Measurements from ENCODE around the gene ALCAM.

The ALCAM gene

GRCh38 chr3:105493305-105493892, 126.7 kb downstream of the ALCAM start:
- Histone ChIP-seq H3K4me1 (ENCODE audit: control insufficient read depth, insufficient read depth, low read length) (no peaks in the 10 kb centered on the region), H3K27ac (ENCODE audit: low read length) (no peak overlapping the region), H3K4me3 (ENCODE audit: low read length in 2 of 2) (no peak overlapping the region), H3K9me3 (ENCODE audit: control insufficient read depth in 2 of 2, low read length in 2 of 2) (no peaks in the 10 kb centered on the region), H3K9ac (ENCODE audit: low read length in 2 of 2) (no peak overlapping the region), H3K36me3 (ENCODE audit: control insufficient read depth in 2 of 2, insufficient read depth in 2 of 2, low read length in 2 of 2) (no peaks in the 10 kb centered on the region), H3K27me3 (ENCODE audit: control insufficient read depth in 1 of 2, insufficient read depth in 2 of 2, low read length in 2 of 2) (no peaks in the 10 kb centered on the region)

GRCh38 chr3:105495021-105495420, 128.3 kb downstream of the ALCAM start:
- H3K27ac ChIP-seq (ENCODE audit: low read length), result no peak overlapping the region
- no peaks in the 10 kb centered on the region for H3K27me3 ChIP-seq (ENCODE audit: control insufficient read depth in 1 of 2, insufficient read depth in 2 of 2, low read length in 2 of 2)
- H3K9ac ChIP-seq (ENCODE audit: low read length in 2 of 2), result no peak overlapping the region
- H3K4me3 ChIP-seq (ENCODE audit: low read length in 2 of 2), result no peak overlapping the region
- no peaks in the 10 kb centered on the region for H3K36me3 ChIP-seq (ENCODE audit: control insufficient read depth in 2 of 2, insufficient read depth in 2 of 2, low read length in 2 of 2)
- no peaks in the 10 kb centered on the region for H3K9me3 ChIP-seq (ENCODE audit: control insufficient read depth in 2 of 2, low read length in 2 of 2)
- no peaks in the 10 kb centered on the region for H3K4me1 ChIP-seq (ENCODE audit: control insufficient read depth, insufficient read depth, low read length)

- Histone ChIP-seq H3K9ac (ENCODE audit: low read length in 2 of 2) (no peak overlapping the region), H3K27me3 (ENCODE audit: control insufficient read depth in 1 of 2, insufficient read depth in 2 of 2, low read length in 2 of 2) (no peaks in the 10 kb centered on the region), H3K4me1 (ENCODE audit: control insufficient read depth, insufficient read depth, low read length) (no peaks in the 10 kb centered on the region), H3K4me3 (ENCODE audit: low read length in 2 of 2) (no peak overlapping the region), H3K27ac (ENCODE audit: low read length) (no peak overlapping the region), H3K9me3 (ENCODE audit: control insufficient read depth in 2 of 2, low read length in 2 of 2) (no peaks in the 10 kb centered on the region), H3K36me3 (ENCODE audit: control insufficient read depth in 2 of 2, insufficient read depth in 2 of 2, low read length in 2 of 2) (no peaks in the 10 kb centered on the region)
These were observed 129.6 kb downstream of the ALCAM start for GRCh38 chr3:105496343-105496742.

- Histone ChIP-seq H3K27ac (ENCODE audit: low read length) (no peak overlapping the region), H3K27me3 (ENCODE audit: control insufficient read depth in 1 of 2, insufficient read depth in 2 of 2, low read length in 2 of 2) (no peaks in the 10 kb centered on the region), H3K9ac (ENCODE audit: low read length in 2 of 2) (no peak overlapping the region), H3K4me1 (ENCODE audit: control insufficient read depth, insufficient read depth, low read length) (no peaks in the 10 kb centered on the region), H3K36me3 (ENCODE audit: control insufficient read depth in 2 of 2, insufficient read depth in 2 of 2, low read length in 2 of 2) (no peaks in the 10 kb centered on the region), H3K4me3 (ENCODE audit: low read length in 2 of 2) (no peak overlapping the region), H3K9me3 (ENCODE audit: control insufficient read depth in 2 of 2, low read length in 2 of 2) (no peaks in the 10 kb centered on the region)
These were observed 130.7 kb downstream of the ALCAM start for GRCh38 chr3:105497386-105497785.

GRCh38 chr3:105499961-105500360, 133.3 kb downstream of the ALCAM start:
- no peak overlapping the region for H3K9ac ChIP-seq (ENCODE audit: low read length in 2 of 2)
- H3K4me3 ChIP-seq (ENCODE audit: low read length in 2 of 2), result no peak overlapping the region
- no peaks in the 10 kb centered on the region for H3K4me1 ChIP-seq (ENCODE audit: control insufficient read depth, insufficient read depth, low read length)
- H3K9me3 ChIP-seq (ENCODE audit: control insufficient read depth in 2 of 2, low read length in 2 of 2), result no peaks in the 10 kb centered on the region
- no peaks in the 10 kb centered on the region for H3K36me3 ChIP-seq (ENCODE audit: control insufficient read depth in 2 of 2, insufficient read depth in 2 of 2, low read length in 2 of 2)
- no peak overlapping the region for H3K27ac ChIP-seq (ENCODE audit: low read length)
- H3K27me3 ChIP-seq (ENCODE audit: control insufficient read depth in 1 of 2, insufficient read depth in 2 of 2, low read length in 2 of 2), result no peaks in the 10 kb centered on the region

GRCh38 chr3:105502333-105502732, 135.6 kb downstream of the ALCAM start:
- Histone ChIP-seq H3K27me3 (ENCODE audit: control insufficient read depth in 1 of 2, insufficient read depth in 2 of 2, low read length in 2 of 2) (no peaks in the 10 kb centered on the region), H3K27ac (ENCODE audit: low read length) (no peak overlapping the region), H3K9ac (ENCODE audit: low read length in 2 of 2) (no peak overlapping the region), H3K9me3 (ENCODE audit: control insufficient read depth in 2 of 2, low read length in 2 of 2) (no peaks in the 10 kb centered on the region), H3K4me1 (ENCODE audit: control insufficient read depth, insufficient read depth, low read length) (no peaks in the 10 kb centered on the region), H3K4me3 (ENCODE audit: low read length in 2 of 2) (no peak overlapping the region), H3K36me3 (ENCODE audit: control insufficient read depth in 2 of 2, insufficient read depth in 2 of 2, low read length in 2 of 2) (no peaks in the 10 kb centered on the region)

GRCh38 chr3:105503191-105503593, 136.5 kb downstream of the ALCAM start:
- H3K9ac ChIP-seq (ENCODE audit: low read length in 2 of 2), result no peak overlapping the region
- H3K27ac ChIP-seq (ENCODE audit: low read length), result no peak overlapping the region
- no peak overlapping the region for H3K4me3 ChIP-seq (ENCODE audit: low read length in 2 of 2)
- H3K36me3 ChIP-seq (ENCODE audit: control insufficient read depth in 2 of 2, insufficient read depth in 2 of 2, low read length in 2 of 2), result no peaks in the 10 kb centered on the region
- no peaks in the 10 kb centered on the region for H3K4me1 ChIP-seq (ENCODE audit: control insufficient read depth, insufficient read depth, low read length)
- no peaks in the 10 kb centered on the region for H3K9me3 ChIP-seq (ENCODE audit: control insufficient read depth in 2 of 2, low read length in 2 of 2)
- no peaks in the 10 kb centered on the region for H3K27me3 ChIP-seq (ENCODE audit: control insufficient read depth in 1 of 2, insufficient read depth in 2 of 2, low read length in 2 of 2)

GRCh38 chr3:105504440-105504951, 137.8 kb downstream of the ALCAM start:
- Histone ChIP-seq H3K4me1 (ENCODE audit: control insufficient read depth, insufficient read depth, low read length) (no peaks in the 10 kb centered on the region), H3K27ac (ENCODE audit: low read length) (no peak overlapping the region), H3K9me3 (ENCODE audit: control insufficient read depth in 2 of 2, low read length in 2 of 2) (no peaks in the 10 kb centered on the region), H3K4me3 (ENCODE audit: low read length in 2 of 2) (no peak overlapping the region), H3K9ac (ENCODE audit: low read length in 2 of 2) (no peak overlapping the region), H3K27me3 (ENCODE audit: control insufficient read depth in 1 of 2, insufficient read depth in 2 of 2, low read length in 2 of 2) (no peaks in the 10 kb centered on the region), H3K36me3 (ENCODE audit: control insufficient read depth in 2 of 2, insufficient read depth in 2 of 2, low read length in 2 of 2) (no peaks in the 10 kb centered on the region)

- Histone ChIP-seq H3K4me1 (ENCODE audit: control insufficient read depth, insufficient read depth, low read length) (no peaks in the 10 kb centered on the region), H3K27ac (ENCODE audit: low read length) (no peak overlapping the region), H3K36me3 (ENCODE audit: control insufficient read depth in 2 of 2, insufficient read depth in 2 of 2, low read length in 2 of 2) (no peaks in the 10 kb centered on the region), H3K27me3 (ENCODE audit: control insufficient read depth in 1 of 2, insufficient read depth in 2 of 2, low read length in 2 of 2) (no peaks in the 10 kb centered on the region), H3K9me3 (ENCODE audit: control insufficient read depth in 2 of 2, low read length in 2 of 2) (no peaks in the 10 kb centered on the region), H3K9ac (ENCODE audit: low read length in 2 of 2) (no peak overlapping the region), H3K4me3 (ENCODE audit: low read length in 2 of 2) (no peak overlapping the region)
These were observed 138.5 kb downstream of the ALCAM start for GRCh38 chr3:105505170-105505569.

GRCh38 chr3:105511031-105511430, 144.3 kb downstream of the ALCAM start:
- H3K4me3 ChIP-seq (ENCODE audit: low read length in 2 of 2), result no peak overlapping the region
- H3K36me3 ChIP-seq (ENCODE audit: control insufficient read depth in 2 of 2, insufficient read depth in 2 of 2, low read length in 2 of 2), result no peaks in the 10 kb centered on the region
- H3K27ac ChIP-seq (ENCODE audit: low read length), result no peak overlapping the region
- no peak overlapping the region for H3K9ac ChIP-seq (ENCODE audit: low read length in 2 of 2)
- H3K9me3 ChIP-seq (ENCODE audit: control insufficient read depth in 2 of 2, low read length in 2 of 2), result no peaks in the 10 kb centered on the region
- no peaks in the 10 kb centered on the region for H3K4me1 ChIP-seq (ENCODE audit: control insufficient read depth, insufficient read depth, low read length)
- no peaks in the 10 kb centered on the region for H3K27me3 ChIP-seq (ENCODE audit: control insufficient read depth in 1 of 2, insufficient read depth in 2 of 2, low read length in 2 of 2)

GRCh38 chr3:105512061-105512460, 145.4 kb downstream of the ALCAM start:
- no peaks in the 10 kb centered on the region for H3K9me3 ChIP-seq (ENCODE audit: control insufficient read depth in 2 of 2, low read length in 2 of 2)
- H3K4me1 ChIP-seq (ENCODE audit: control insufficient read depth, insufficient read depth, low read length), result no peaks in the 10 kb centered on the region
- no peaks in the 10 kb centered on the region for H3K36me3 ChIP-seq (ENCODE audit: control insufficient read depth in 2 of 2, insufficient read depth in 2 of 2, low read length in 2 of 2)
- H3K27ac ChIP-seq (ENCODE audit: low read length), result no peak overlapping the region
- no peak overlapping the region for H3K4me3 ChIP-seq (ENCODE audit: low read length in 2 of 2)
- no peak overlapping the region for H3K9ac ChIP-seq (ENCODE audit: low read length in 2 of 2)
- no peaks in the 10 kb centered on the region for H3K27me3 ChIP-seq (ENCODE audit: control insufficient read depth in 1 of 2, insufficient read depth in 2 of 2, low read length in 2 of 2)
